ENCODE data around the gene SIPA1L3.

The SIPA1L3 gene

GRCh38 chr19:38134540-38135149 lies 227.6 kb downstream of the SIPA1L3 start:
- H3K9me3 ChIP-seq (ENCODE audit: insufficient read depth, low read length), result no peaks in the 10 kb centered on the region
- no peaks in the 10 kb centered on the region; the same call in 1 of the 2 replicates for H3K36me3 ChIP-seq (ENCODE audit: low read length)
- no peaks in the 10 kb centered on the region for H3K79me2 ChIP-seq (ENCODE audit: insufficient read depth, low read length)
- TF ChIP-seq EZH2phosphoT487 (conservative IDR thresholded peaks at IDR 0.05; ENCODE audit: low read length), result no peak
- TF ChIP-seq, protein P1, sequence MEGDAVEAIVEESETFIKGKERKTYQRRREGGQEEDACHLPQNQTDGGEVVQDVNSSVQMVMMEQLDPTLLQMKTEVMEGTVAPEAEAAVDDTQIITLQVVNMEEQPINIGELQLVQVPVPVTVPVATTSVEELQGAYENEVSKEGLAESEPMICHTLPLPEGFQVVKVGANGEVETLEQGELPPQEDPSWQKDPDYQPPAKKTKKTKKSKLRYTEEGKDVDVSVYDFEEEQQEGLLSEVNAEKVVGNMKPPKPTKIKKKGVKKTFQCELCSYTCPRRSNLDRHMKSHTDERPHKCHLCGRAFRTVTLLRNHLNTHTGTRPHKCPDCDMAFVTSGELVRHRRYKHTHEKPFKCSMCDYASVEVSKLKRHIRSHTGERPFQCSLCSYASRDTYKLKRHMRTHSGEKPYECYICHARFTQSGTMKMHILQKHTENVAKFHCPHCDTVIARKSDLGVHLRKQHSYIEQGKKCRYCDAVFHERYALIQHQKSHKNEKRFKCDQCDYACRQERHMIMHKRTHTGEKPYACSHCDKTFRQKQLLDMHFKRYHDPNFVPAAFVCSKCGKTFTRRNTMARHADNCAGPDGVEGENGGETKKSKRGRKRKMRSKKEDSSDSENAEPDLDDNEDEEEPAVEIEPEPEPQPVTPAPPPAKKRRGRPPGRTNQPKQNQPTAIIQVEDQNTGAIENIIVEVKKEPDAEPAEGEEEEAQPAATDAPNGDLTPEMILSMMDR (IDR thresholded peaks at IDR 0.05; ENCODE audit: insufficient read depth, low read length, poor library complexity, severe bottlenecking), result peak; percentile 48
- H3K4me2 ChIP-seq (ENCODE audit: low read depth, low read length, poor library complexity, severe bottlenecking), result no peak overlapping the region
- H3K9me2 ChIP-seq (replicated peaks; ENCODE audit: insufficient read depth, low read length), result no peaks in the 10 kb centered on the region
- H3F3A ChIP-seq (ENCODE audit: insufficient read depth), result no peaks in the 10 kb centered on the region
- H3K27me3 ChIP-seq (ENCODE audit: low read length), result no peaks in the 10 kb centered on the region
- no peak overlapping the region for H3K9ac ChIP-seq (ENCODE audit: low read length)
- H3K4me3 ChIP-seq (ENCODE audit: insufficient read depth, low read length, poor library complexity, severe bottlenecking), result no peak overlapping the region
- no peak overlapping the region for H2AFZ ChIP-seq (ENCODE audit: low read depth, low read length, severe bottlenecking)
- no peak overlapping the region for H3K27ac ChIP-seq (ENCODE audit: low read depth, low read length)
- no peaks in the 10 kb centered on the region for H4K20me1 ChIP-seq (ENCODE audit: low read depth, low read length)

DNA sequence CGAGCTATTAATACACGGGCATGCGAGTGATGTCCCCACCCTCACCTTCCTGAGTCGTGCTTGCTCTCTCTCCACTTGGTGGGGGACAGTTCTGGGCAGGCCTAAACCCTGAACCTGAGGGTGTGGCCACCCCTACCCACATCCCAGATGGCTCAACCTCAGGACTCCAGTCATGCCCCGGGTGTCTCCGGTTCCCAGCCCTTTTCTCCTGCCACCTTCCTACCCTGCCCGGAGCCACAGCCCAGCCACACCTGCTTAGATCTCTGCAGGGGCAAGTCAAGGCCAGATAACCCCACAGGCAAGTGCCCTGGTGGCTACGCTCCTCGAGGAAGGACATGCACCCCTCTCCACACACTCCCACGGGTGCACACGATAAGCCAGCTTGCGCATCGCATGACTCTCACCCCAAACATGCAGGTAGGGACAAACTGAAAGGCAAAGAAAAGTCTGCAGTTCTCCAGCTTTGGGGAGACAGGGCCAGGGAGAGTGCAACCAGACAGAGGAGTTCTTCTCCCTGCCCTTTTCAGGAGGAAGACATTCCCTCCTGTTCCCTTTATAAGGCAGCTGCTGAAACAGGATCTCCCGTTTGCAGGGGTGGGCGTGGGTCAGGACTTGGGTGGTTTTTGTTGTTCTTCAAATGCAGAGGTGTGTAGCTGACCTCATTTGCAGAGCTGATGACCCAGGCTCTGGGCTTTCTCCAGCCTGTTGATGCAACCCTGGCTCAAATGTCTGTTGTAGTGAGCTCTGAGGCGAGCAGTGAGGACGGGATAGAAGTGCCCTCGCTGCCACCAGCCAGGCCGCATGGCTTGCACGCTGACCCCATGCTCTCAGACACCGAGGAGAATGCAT lies 228.4 kb downstream of the SIPA1L3 start:
- Histone ChIP-seq H3K36me3 (ENCODE audit: low read length) (no peaks in the 10 kb centered on the region; the same call in 1 of the 2 replicates), H3K9me3 (ENCODE audit: insufficient read depth, low read length) (no peaks in the 10 kb centered on the region), H3K27me3 (ENCODE audit: low read length) (no peaks in the 10 kb centered on the region), H4K20me1 (ENCODE audit: low read depth, low read length) (no peaks in the 10 kb centered on the region), H3K27ac (ENCODE audit: low read depth, low read length) (no peak overlapping the region), H3K9me2 (replicated peaks; ENCODE audit: insufficient read depth, low read length) (no peaks in the 10 kb centered on the region), H3K4me3 (ENCODE audit: insufficient read depth, low read length, poor library complexity, severe bottlenecking) (no peak overlapping the region), H3F3A (ENCODE audit: insufficient read depth) (no peaks in the 10 kb centered on the region), H3K4me2 (ENCODE audit: low read depth, low read length, poor library complexity, severe bottlenecking) (no peak overlapping the region), H3K79me2 (ENCODE audit: insufficient read depth, low read length) (no peaks in the 10 kb centered on the region), H3K9ac (ENCODE audit: low read length) (no peak overlapping the region), H2AFZ (ENCODE audit: low read depth, low read length, severe bottlenecking) (no peak overlapping the region)
- TF ChIP-seq, protein P1 (IDR thresholded peaks at IDR 0.05; ENCODE audit: insufficient read depth, low read length, poor library complexity, severe bottlenecking), result no peak
- no peak for TF ChIP-seq EZH2phosphoT487 (conservative IDR thresholded peaks at IDR 0.05; ENCODE audit: low read length)

- Histone ChIP-seq H3F3A (ENCODE audit: insufficient read depth) (no peaks in the 10 kb centered on the region), H3K9ac (ENCODE audit: low read length) (no peak overlapping the region), H3K9me2 (replicated peaks; ENCODE audit: insufficient read depth, low read length) (no peaks in the 10 kb centered on the region), H3K36me3 (ENCODE audit: low read length) (no peaks in the 10 kb centered on the region; the same call in 1 of the 2 replicates), H3K79me2 (ENCODE audit: insufficient read depth, low read length) (no peaks in the 10 kb centered on the region; the same call in 1 of the 2 replicates), H3K4me2 (ENCODE audit: low read depth, low read length, poor library complexity, severe bottlenecking) (no peak overlapping the region), H3K9me3 (ENCODE audit: insufficient read depth, low read length) (no peaks in the 10 kb centered on the region), H3K27ac (ENCODE audit: low read depth, low read length) (no peak overlapping the region), H4K20me1 (ENCODE audit: low read depth, low read length) (no peaks in the 10 kb centered on the region), H3K4me3 (ENCODE audit: insufficient read depth, low read length, poor library complexity, severe bottlenecking) (no peak overlapping the region), H3K27me3 (ENCODE audit: low read length) (no peaks in the 10 kb centered on the region), H2AFZ (ENCODE audit: low read depth, low read length, severe bottlenecking) (no peak overlapping the region)
- TF ChIP-seq, protein P1 (IDR thresholded peaks at IDR 0.05; ENCODE audit: insufficient read depth, low read length, poor library complexity, severe bottlenecking), result no peak
- TF ChIP-seq EZH2phosphoT487 (conservative IDR thresholded peaks at IDR 0.05; ENCODE audit: low read length), result no peak
Observed at GRCh38 chr19:38139122-38139521, 232.1 kb downstream of the SIPA1L3 start.

Measured in SU-DHL-6 (cell line).